ENCODE data around the gene GAK. TPM values are rescaled to one million over a fixed set of nuclear protein-coding genes. Genes with fewer than 3 reads are reported as not detected.

Gene GAK
- polyA plus RNA-seq, 1 experiment = 17.0 TPM

GRCh38 chr4:973431-974397, 41.6 kb upstream of the GAK start, which contains the start of gene DGKQ:
Gene DGKQ, minus strand, starts transcription at chr4:973569. Its CDS starts 87 bp downstream, at chr4:973482.
- H3K9me3 ChIP-seq (ENCODE audit: control insufficient read depth, insufficient read depth, low read length) = peaks cover 4% of the 10 kb centered on the region; the same call in 1 of the 2 replicates
- POLR2A ChIA-PET = interaction anchor here (1.6 kb wide), 1 partner anchor 41 kb away, joined by 3 read pairs; the partner anchor contains the start of genes GAK and TMEM175
- H3K4me3 ChIP-seq (ENCODE audit: low read depth, low read length) = peak within 1 kb of the TSS; percentile 70
- peak; percentile 51 for DNase-seq (ENCODE audit: low read depth, low spot score)
- CTCF ChIA-PET = no interaction called here
- no peaks in the 10 kb centered on the region for H3K27me3 ChIP-seq (ENCODE audit: control insufficient read depth, insufficient read depth, low read length)
- H3K27ac ChIP-seq (ENCODE audit: low read depth, low read length) = no peak within 1 kb of the TSS
- no peak for TF ChIP-seq CTCF (IDR thresholded peaks at IDR 0.05; ENCODE audit: low read depth, low read length)

- Histone ChIP-seq H3K4me3 (ENCODE audit: low read depth, low read length) (peak overlapping the region; percentile 70), H3K27ac (ENCODE audit: low read depth, low read length) (no peak overlapping the region), H3K27me3 (ENCODE audit: control insufficient read depth, insufficient read depth, low read length) (no peaks in the 10 kb centered on the region), H3K9me3 (ENCODE audit: control insufficient read depth, insufficient read depth, low read length) (peaks cover 4% of the 10 kb centered on the region; the same call in 1 of the 2 replicates)
- ChIA-PET CTCF (interaction anchor here (1.1 kb wide), 1 partner anchor 14 kb away, joined by 3 read pairs; the partner anchor contains the start of gene IDUA), POLR2A (interaction anchor here (1.6 kb wide), 1 partner anchor 41 kb away, joined by 3 read pairs; the partner anchor contains the start of genes GAK and TMEM175)
- no peak for DNase-seq (ENCODE audit: low read depth, low spot score)
- TF ChIP-seq CTCF (IDR thresholded peaks at IDR 0.05; ENCODE audit: low read depth, low read length) = no peak
Measured at GRCh38 chr4:972651-973424, 40.7 kb upstream of the GAK start.

- ChIA-PET POLR2A (interaction anchor here (1.6 kb wide), 1 partner anchor 40 kb away, joined by 3 read pairs; the partner anchor contains the start of genes GAK and TMEM175), CTCF (interaction anchor here (0.5 to 1.1 kb wide), 2 partner anchors 14 to 15 kb away, joined by 3 read pairs; partner anchors contain the start of gene IDUA)
- TF ChIP-seq CTCF (IDR thresholded peaks at IDR 0.05; ENCODE audit: low read depth, low read length) = no peak
- no peak for DNase-seq (ENCODE audit: low read depth, low spot score)
- H3K9me3 ChIP-seq (ENCODE audit: control insufficient read depth, insufficient read depth, low read length) = peaks cover 4% of the 10 kb centered on the region; the same call in 1 of the 2 replicates
- no peak overlapping the region for H3K27ac ChIP-seq (ENCODE audit: low read depth, low read length)
- no peaks in the 10 kb centered on the region for H3K27me3 ChIP-seq (ENCODE audit: control insufficient read depth, insufficient read depth, low read length)
- H3K4me3 ChIP-seq (ENCODE audit: low read depth, low read length) = peak overlapping the region; percentile 70
Measured at GRCh38 chr4:971666-972500, 39.8 kb upstream of the GAK start.

- ChIA-PET POLR2A (no interaction called here), CTCF (no interaction called here)
- H3K27ac ChIP-seq (ENCODE audit: low read depth, low read length) = no peak overlapping the region
- no peak overlapping the region for H3K4me3 ChIP-seq (ENCODE audit: low read depth, low read length)
- DNase-seq (ENCODE audit: low read depth, low spot score) = no peak
- peaks cover 4% of the 10 kb centered on the region; the same call in 1 of the 2 replicates for H3K9me3 ChIP-seq (ENCODE audit: control insufficient read depth, insufficient read depth, low read length)
- TF ChIP-seq CTCF (IDR thresholded peaks at IDR 0.05; ENCODE audit: low read depth, low read length) = no peak
- H3K27me3 ChIP-seq (ENCODE audit: control insufficient read depth, insufficient read depth, low read length) = no peaks in the 10 kb centered on the region
Measured at GRCh38 chr4:970854-971520, 38.9 kb upstream of the GAK start.
